Heart left ventricle (tissue), 13 donors: ENCODE measurements around the gene TMEM52B.

Source experiments
- CTCF ChIP-seq, 12 donors: fragments of 200-600 bp; sonication (generic) in 4 of 12; IDR thresholded peaks; one replicate each; pipeline versions ENCODE4 v1.5.0 to v1.8.0; 2018 to 2022; ENCODE audit warnings: antibody characterized with exemption in 12 of 12, mild to moderate bottlenecking in 5 of 12
- POLR2A ChIP-seq, 2 donors: fragments of 450-650 bp; IDR thresholded peaks; one replicate each; pipeline ENCODE4 v1.6.1; 2017; ENCODE audit warnings: antibody characterized with exemption in 2 of 2, mild to moderate bottlenecking in 2 of 2, moderate library complexity in 2 of 2
- donor health status: ischemic (EF 13 %, LVEDD 7.1; RV severe dilation, severe dysfunction).
- donor health status: DM: no; HTN: yes; CAD: no.
- donor health status: DM: no; HTN: no; CAD: no.
- donor health status: ischemic (EF 25% LVEDD 6.9; RV normal size, moderate dysfunction).
- donor health status: ischemic (EF 25% LVEDD 5.7; RV mildly dilated, moderate dysfunction).
- donor health status: ischemic (EF 35%, LVEDD 5.7; RV mildly dilated, moderate dysfunction).
- donor health status: nonischemic (EF 11% LVEDD 7.7; RV severe dilation, severe dysfunction).
- donor health status: DM: yes; HTN: yes; CAD: no.
- donor health status: PGD.
- donor health status: ischemic (EF 29% LVEDD 5.4; RV normal size, mild dysfunction).
- donor health status: nonischemic (EF 23%, LVEDD 6.1; RV moderate dilation, normal function).

DNA sequence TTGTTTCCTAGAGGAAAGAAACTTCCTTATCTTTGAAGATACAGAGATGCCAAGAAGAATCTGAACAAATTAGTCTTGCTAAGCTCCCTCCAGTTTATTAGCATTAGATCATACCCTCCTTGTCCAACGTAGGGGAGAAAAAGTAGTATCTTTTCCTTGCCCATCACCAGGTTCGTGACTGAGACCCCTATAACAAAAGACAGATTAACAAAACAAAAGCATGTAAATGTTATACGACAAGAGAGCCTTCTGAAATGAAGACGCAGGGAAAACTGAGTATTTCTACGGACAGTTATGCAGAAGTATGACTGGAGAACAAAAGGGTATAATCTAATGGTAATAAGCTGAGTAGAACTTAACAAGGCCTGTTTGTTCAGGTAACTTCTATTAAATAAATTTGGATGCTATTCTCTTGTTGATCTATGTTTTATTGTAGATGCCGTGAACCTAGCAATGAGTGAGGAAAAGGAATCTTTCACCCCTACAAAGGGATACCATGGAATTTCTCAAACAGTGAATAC, 45.9 kb upstream of the TMEM52B start:
- no peak for TF ChIP-seq CTCF (IDR thresholded peaks at IDR 0.05)
- no peak for TF ChIP-seq POLR2A (IDR thresholded peaks at IDR 0.05)
